Measurements from ENCODE around the gene GALNT6.
"Not testable (repeated sequence)": the region's sequence is repeated elsewhere in the genome, so short reads cannot be mapped to it uniquely, and the experiment has no call there.

GALNT6 gene

DNA sequence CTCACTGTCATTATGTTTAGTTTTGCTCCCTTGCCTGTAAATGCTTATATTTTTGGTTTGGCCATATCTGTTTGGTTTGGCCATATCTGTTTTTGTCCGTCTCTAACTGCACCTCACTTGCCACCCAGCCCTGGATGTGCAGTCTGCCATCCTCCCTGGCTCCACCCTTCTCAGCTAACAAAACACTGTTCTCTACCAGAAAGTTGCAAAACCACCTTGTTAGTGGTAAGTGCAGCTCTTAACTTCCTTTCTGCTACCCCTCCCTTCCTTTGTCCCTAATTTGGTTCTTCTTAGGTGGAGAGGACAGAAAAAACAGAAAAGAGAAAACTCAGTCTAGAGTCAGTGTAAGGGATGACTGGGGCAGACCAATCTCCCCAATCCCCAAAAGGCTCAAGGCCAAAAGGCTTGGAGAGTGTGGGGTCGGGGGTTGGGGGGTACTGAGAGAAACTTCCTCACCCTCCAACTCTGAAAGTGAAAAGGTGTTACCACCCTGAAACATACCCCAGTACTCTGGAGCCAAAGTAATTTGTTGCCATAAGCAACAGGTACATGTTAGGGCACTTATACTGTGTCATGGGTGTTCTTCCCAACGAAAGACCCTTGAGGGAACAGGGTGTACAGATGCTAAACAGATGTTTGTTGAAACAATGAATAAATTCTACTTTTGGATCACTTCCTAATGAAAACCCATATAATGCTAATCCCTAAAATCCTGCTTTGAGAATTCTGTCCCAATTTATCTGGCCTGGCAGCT is 72.2 kb downstream of the GALNT6 start:
- no peak for FAIRE-seq

DNA sequence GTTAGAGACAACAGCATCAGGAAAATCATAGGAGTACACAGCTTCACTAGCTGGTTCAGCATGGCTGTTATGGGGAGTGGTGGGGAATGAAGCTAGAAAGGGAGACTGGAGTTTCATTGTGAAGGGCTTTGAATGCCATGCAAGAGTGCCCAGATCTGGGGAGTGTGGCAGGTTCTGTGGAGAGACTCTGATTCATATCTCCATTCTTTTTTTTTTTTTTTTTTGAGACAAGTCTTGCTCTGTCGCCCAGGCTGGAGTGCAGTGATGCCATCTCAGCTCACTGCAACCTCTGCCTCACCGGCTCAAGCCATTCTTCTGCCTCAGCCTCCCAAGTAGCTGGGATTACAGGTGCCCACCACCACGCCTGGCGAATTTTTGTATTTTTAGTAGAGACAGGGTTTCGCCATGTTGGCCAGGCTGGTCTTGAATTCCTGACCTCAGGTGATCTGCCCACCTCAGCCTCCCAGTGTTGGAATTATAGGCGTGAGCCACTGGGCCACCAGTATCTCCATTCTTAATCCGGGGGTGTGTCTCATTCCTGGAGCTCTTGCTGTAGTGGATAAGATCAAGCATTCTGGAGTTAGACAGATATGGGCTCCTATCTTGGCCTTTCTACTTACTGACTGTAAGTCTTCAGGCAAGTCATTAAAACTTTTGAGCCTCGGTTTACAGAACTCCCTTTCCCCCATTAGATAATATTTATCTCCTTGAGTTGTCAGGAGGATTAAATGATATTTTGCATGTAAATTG is 73.0 kb downstream of the GALNT6 start:
- FAIRE-seq = not testable (repeated sequence)

DNA sequence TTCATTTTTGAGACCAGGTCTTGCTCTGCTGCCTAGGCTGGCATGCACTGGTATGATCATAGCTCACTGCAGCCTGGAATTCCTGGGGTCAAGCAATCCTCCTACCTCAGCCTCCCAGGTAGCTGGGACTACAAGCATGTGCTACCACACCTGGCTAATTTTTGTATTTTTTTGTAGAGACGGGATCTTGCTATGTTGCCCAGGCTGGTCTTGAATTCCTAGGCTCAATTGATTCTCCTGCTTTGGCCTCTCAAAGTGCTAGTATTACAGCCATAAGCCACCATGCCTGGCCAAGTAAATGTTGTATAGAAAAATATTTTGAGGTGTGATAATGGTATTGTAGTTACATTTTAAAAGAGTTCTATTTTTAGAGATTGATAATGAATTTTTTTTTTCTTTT is 79.8 kb downstream of the GALNT6 start:
- FAIRE-seq = no peak

DNA sequence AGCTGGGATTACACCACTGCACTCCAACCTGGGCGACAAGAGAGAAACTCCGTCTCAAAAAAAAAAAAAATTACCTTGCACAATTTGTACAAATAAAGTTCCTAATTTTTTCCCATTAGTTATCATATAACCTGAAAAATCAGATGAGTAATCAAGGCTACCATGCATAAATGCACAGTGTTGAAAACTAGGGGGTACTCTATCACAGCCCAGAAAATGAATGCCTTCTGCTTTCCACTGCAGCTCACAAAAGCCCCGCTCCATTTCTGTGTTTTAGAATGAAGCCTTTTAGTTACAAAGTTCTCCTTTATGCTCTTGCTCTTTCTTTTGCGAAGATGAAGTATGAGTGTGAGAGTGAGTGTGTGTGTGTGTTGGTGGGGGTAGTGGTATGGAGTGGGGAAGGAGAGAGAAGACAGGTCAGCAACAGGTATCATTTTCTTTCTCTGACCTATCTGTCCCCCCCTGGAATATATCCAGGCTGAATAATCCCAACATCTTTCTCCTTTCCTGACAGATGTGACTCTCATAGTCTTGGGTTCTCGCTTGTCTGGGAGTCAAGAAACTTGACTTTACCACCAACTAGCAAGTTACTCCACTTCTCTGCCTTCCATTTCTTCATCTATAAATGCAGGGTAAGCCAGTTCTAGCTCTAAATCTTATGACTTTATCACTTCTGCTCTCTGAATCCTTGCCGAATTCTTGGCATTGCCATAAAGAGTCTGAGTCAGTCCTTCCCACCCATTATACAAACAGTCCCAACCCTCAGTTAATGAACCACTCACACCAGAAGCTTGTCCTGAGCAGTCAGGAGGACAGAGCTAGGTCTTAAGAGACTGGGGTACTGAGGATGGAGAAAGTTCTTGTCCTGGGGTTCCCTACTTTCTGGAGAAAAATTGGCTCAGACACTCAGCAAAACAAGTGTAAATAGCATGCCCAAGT is 83.3 kb downstream of the GALNT6 start:
- FAIRE-seq = no peak

DNA sequence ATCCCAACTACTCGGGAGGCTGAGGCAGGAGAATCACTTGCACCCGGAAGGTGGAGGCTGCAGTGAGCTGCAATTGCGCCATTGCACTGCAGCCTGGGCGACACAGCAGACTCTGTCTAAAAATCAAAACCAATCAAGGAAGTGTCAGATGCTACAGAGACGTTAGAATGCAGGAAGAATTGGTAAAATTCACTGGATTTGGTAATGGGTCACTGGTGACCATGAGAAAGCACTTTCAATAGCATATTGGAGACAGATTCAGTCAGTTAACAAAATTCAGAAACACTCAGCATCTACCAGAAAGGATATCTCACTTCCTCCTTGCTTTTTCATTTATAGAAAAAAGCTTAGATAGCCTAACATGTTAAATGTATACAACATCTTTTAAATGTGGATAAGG is 84.7 kb downstream of the GALNT6 start:
- FAIRE-seq = no peak
